ENCODE results near the gene GPX6.
"Not testable (repeated sequence)": the region's sequence is repeated elsewhere in the genome, so short reads cannot be mapped to it uniquely, and the experiment has no call there.

The GPX6 gene, protein sequence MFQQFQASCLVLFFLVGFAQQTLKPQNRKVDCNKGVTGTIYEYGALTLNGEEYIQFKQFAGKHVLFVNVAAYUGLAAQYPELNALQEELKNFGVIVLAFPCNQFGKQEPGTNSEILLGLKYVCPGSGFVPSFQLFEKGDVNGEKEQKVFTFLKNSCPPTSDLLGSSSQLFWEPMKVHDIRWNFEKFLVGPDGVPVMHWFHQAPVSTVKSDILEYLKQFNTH

DNA sequence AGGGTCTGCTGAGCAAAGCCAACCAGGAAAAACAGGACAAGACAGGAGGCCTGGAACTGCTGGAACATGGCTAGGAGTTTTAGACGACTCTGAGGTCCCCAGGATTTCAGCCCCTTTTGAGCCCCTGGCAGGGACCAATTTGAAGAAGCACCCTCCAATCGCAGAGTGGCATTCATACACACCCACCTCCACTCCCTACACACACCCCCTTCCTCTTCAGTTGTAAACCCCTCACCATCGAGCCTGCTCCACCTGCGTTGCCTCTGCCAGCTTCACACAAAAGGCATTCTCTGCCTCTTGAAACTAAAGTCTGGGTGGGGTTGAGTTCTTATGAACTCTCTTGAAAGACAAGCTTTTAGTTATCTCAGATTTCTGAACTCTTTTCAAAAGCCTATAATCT, at the start of gene GPX6:
Gene GPX6 (minus strand): TSS at position 118 of the 400 bp plus-strand sequence. CDS start 50 bp downstream, at position 68.
- 0 out of 2 replicates have a peak, but pooled peaks cover 3% of the 10 kb centered on the region for H3K27me3 ChIP-seq (ENCODE audit: control insufficient read depth, insufficient read depth, low read length)
- H3K9me3 ChIP-seq (ENCODE audit: control insufficient read depth, insufficient read depth, low read length), result no peaks in the 10 kb centered on the region
- H3K4me3 ChIP-seq (ENCODE audit: low read depth, low read length), result no peak within 1 kb of the TSS
- H3K36me3 ChIP-seq (ENCODE audit: control insufficient read depth, insufficient read depth, low read length), result no peaks in the 10 kb centered on the region
- no peaks in the 10 kb centered on the region; the same call in 1 of the 2 replicates for H3K4me1 ChIP-seq (ENCODE audit: control insufficient read depth, insufficient read depth, low read length)
- no peak within 1 kb of the TSS for H3K27ac ChIP-seq (ENCODE audit: low read depth, low read length)
- H3K9ac ChIP-seq (ENCODE audit: low read depth, low read length), result no peak within 1 kb of the TSS

DNA sequence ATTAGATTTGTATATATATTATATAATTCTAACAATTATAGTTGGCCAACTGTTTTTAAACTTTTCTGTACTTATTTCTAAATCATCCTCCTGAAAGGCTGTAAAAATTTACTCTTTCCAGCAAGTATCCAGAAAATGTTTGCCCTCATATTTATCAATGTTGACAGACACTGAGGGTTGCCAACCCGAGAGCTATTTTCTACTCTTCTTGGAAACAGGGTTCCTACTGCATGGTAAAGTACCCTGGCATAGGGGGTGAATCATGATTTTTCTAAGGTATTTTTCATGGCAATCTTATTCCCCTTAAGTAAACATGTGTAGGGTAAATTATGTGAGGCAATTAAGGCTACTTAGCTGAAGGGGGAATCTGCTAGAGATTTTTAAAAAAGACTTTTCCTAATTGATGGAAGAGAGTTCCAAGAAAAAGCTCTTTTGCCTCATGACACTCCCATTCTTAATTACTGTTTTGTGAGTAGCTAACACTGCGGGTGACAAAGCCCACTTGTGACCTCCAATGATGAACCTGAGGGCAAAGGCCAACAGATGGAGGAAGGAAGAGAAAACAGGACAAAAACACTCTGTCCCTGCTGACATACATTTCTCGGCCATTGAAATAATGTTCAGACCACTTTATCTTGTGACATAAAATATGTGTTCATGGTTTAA, 48.0 kb upstream of the GPX6 start:
- no peaks in the 10 kb centered on the region for H3K27me3 ChIP-seq (ENCODE audit: control insufficient read depth, insufficient read depth, low read length)
- no peaks in the 10 kb centered on the region for H3K4me1 ChIP-seq (ENCODE audit: control insufficient read depth, insufficient read depth, low read length)
- H3K27ac ChIP-seq (ENCODE audit: low read depth, low read length), result no peak overlapping the region
- H3K9ac ChIP-seq (ENCODE audit: low read depth, low read length), result no peak overlapping the region
- H3K9me3 ChIP-seq (ENCODE audit: control insufficient read depth, insufficient read depth, low read length), result no peaks in the 10 kb centered on the region
- no peak overlapping the region for H3K4me3 ChIP-seq (ENCODE audit: low read depth, low read length)
- H3K36me3 ChIP-seq (ENCODE audit: control insufficient read depth, insufficient read depth, low read length), result no peaks in the 10 kb centered on the region

DNA sequence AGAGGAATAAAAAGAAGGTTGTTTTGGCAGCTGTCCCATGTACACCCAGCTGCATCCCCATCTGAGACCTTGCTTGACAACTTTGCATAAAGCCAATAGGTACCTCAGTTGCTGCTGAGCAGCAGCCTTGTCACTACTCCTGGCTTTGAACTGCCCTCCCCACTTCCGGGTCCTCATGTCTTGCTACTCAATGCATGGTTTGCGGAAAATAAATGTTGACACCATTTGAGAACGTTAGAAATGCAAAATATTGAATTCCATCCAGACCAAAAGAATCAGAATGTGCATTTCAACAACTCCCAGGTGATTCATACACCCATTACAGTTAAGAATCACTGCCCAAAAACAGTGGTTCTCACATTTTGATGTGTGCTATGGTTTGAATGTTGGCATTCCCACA, 43.0 kb upstream of the GPX6 start:
- Histone ChIP-seq H3K4me3 (ENCODE audit: low read depth, low read length) (no peak overlapping the region), H3K9ac (ENCODE audit: low read depth, low read length) (no peak overlapping the region), H3K4me1 (ENCODE audit: control insufficient read depth, insufficient read depth, low read length) (peaks cover 2% of the 10 kb centered on the region; the same call in 1 of the 2 replicates), H3K27ac (ENCODE audit: low read depth, low read length) (no peak overlapping the region), H3K36me3 (ENCODE audit: control insufficient read depth, insufficient read depth, low read length) (no peaks in the 10 kb centered on the region), H3K9me3 (ENCODE audit: control insufficient read depth, insufficient read depth, low read length) (no peaks in the 10 kb centered on the region), H3K27me3 (ENCODE audit: control insufficient read depth, insufficient read depth, low read length) (peaks cover 17% of the 10 kb centered on the region)

DNA sequence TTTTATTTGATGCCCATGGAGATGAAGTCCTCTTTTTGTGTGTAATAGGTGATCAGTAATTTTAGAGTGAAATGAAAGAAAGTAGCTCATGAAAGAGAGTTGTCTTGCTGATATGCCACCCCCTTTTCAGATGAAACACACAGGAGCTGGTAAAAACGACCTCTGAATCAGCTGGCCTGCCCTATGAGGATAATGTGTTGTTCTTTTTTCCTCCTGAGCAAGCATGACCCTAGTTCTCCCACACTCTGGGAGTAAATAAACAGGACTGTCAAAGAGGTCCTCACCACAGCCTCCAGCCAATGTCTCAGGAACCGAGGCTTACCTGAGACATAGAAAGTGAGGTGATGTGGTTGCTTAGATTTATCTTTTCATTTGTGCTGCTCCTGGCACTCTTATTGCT, 39.5 kb upstream of the GPX6 start:
- peaks cover 35% of the 10 kb centered on the region for H3K27me3 ChIP-seq (ENCODE audit: control insufficient read depth, insufficient read depth, low read length)

DNA sequence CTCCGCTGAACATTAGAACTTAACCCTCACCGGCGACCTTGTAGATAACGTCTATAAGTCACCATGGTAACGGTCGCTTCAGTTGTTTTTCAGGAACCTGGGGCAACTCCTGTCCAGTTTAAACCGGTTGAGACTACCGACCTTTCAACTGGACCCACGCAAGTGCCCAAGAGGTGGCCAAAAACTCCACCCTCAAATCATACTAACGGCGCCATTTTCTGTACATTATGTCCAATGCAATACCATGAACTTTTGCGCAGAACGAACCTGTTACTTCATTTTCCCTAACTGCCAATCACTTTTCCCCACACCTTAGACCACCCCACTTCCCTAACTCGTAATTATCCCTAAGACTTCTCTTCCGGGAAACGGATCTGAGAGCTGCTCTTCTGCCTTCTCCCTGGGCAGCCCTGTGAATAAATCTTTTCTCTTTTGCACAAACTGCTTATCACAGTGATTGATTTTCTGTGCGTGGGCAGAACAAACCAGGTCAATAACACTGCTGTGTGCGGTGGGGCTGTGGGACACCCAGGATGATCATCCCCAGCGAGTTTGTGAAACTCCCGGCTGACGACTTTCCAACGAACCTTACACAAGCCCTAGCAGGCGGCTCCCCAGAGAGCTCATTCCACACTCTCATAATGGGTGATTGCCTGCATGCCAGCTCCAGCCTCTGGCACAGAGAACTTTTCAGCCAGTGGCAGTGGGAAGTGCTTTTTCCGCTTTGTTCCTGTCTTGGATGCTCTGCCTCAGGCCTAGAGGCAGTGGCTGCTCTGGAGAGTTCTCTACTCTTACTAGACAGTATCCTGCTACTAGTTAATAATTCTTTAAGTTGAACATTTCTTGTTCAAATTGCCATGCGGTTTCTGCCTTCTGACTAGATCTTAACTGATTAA, 38.6 kb upstream of the GPX6 start:
- no peaks in the 10 kb centered on the region for H3K36me3 ChIP-seq (ENCODE audit: control insufficient read depth, insufficient read depth, low read length)
- peaks cover 35% of the 10 kb centered on the region for H3K27me3 ChIP-seq (ENCODE audit: control insufficient read depth, insufficient read depth, low read length)
- peak overlapping the region; percentile 59 for H3K4me3 ChIP-seq (ENCODE audit: low read depth, low read length)
- peaks cover 4% of the 10 kb centered on the region; the same call in 1 of the 2 replicates for H3K4me1 ChIP-seq (ENCODE audit: control insufficient read depth, insufficient read depth, low read length)
- peak overlapping the region; percentile 33; the same call in 1 of the 2 replicates for H3K9ac ChIP-seq (ENCODE audit: low read depth, low read length)
- H3K9me3 ChIP-seq (ENCODE audit: control insufficient read depth, insufficient read depth, low read length), result no peaks in the 10 kb centered on the region
- no peak overlapping the region for H3K27ac ChIP-seq (ENCODE audit: low read depth, low read length)

More for the DNA sequence above, 39.5 kb upstream of the GPX6 start:
- H3K9me3 ChIP-seq (ENCODE audit: control insufficient read depth, insufficient read depth, low read length), result no peaks in the 10 kb centered on the region
- H3K4me3 ChIP-seq (ENCODE audit: low read depth, low read length), result no peak overlapping the region
- peaks cover 4% of the 10 kb centered on the region; the same call in 1 of the 2 replicates for H3K4me1 ChIP-seq (ENCODE audit: control insufficient read depth, insufficient read depth, low read length)
- H3K27ac ChIP-seq (ENCODE audit: low read depth, low read length), result no peak overlapping the region
- H3K9ac ChIP-seq (ENCODE audit: low read depth, low read length), result no peak overlapping the region
- no peaks in the 10 kb centered on the region for H3K36me3 ChIP-seq (ENCODE audit: control insufficient read depth, insufficient read depth, low read length)

DNA sequence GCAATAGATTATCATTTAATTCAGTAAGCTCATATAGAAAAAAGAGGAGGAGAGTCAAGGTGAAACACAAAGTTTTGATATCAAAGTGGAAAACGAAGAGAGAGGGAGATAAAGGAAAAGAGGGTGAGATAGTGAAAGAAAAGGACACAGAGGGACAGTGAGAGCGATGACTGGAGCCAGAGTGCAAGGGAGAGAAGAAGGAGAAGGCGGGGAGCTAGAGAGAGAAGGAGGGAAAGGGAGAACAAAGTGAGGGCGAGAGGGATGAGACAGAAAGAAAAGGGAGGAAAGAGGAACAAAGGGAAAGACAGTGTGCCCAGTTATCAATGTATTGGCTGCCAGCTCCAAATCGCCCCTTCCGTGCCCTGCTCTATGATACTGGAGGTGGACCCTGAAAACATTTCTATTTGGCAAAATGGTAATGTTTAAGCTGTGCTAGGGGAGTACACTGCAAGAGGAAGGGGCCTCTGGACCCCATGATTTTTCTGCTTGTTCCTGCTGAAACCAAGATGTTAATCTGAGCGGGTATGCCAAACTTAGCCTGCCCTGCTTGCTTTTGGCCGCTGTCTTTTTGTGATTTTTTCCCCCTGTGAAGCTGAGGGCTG, 37.9 kb upstream of the GPX6 start:
- Histone ChIP-seq H3K27ac (ENCODE audit: low read depth, low read length) (no peak overlapping the region), H3K4me1 (ENCODE audit: control insufficient read depth, insufficient read depth, low read length) (peaks cover 4% of the 10 kb centered on the region; the same call in 1 of the 2 replicates), H3K9me3 (ENCODE audit: control insufficient read depth, insufficient read depth, low read length) (no peaks in the 10 kb centered on the region), H3K36me3 (ENCODE audit: control insufficient read depth, insufficient read depth, low read length) (no peaks in the 10 kb centered on the region), H3K27me3 (ENCODE audit: control insufficient read depth, insufficient read depth, low read length) (peaks cover 35% of the 10 kb centered on the region), H3K9ac (ENCODE audit: low read depth, low read length) (peak overlapping the region; percentile 33), H3K4me3 (ENCODE audit: low read depth, low read length) (peak overlapping the region; percentile 59)

DNA sequence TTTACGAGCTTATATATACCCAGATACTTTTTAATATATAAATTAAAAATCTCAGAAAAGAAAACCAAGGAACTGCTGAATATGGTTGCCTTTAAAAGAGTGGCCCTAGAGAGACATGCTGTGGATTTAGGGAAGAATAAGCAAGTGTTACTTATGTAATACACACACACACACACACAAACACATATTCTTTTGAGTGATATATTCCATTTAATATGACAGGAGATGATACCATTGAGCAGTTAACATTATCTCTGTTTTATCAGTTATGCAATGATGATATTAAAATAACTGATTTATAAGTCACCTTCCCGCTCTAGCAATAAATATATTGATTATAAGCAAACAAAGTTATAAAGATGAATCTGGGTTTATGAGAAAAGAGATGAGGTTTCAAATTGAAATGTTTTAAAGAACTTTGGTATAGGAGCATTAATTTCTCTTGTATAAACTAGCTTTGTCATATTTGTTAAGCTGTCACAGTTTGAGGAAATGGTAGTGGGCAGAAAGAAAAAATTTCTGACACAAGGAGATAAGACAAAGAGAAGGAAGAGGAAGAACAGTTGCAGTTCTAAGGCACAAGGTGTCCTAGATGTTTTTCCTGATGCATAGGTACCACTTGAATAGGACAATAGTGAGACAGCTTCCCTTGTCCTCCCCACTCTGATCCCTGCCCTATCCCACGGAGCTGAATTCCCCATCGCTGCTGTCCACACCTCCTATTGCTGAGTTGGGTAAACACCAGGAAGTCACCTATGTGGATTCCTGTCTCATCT, 36.5 kb upstream of the GPX6 start:
- Histone ChIP-seq H3K4me1 (ENCODE audit: control insufficient read depth, insufficient read depth, low read length) (peaks cover 4% of the 10 kb centered on the region; the same call in 1 of the 2 replicates), H3K9ac (ENCODE audit: low read depth, low read length) (no peak overlapping the region), H3K27ac (ENCODE audit: low read depth, low read length) (no peak overlapping the region), H3K9me3 (ENCODE audit: control insufficient read depth, insufficient read depth, low read length) (no peaks in the 10 kb centered on the region), H3K27me3 (ENCODE audit: control insufficient read depth, insufficient read depth, low read length) (peaks cover 35% of the 10 kb centered on the region), H3K36me3 (ENCODE audit: control insufficient read depth, insufficient read depth, low read length) (no peaks in the 10 kb centered on the region), H3K4me3 (ENCODE audit: low read depth, low read length) (no peak overlapping the region)

DNA sequence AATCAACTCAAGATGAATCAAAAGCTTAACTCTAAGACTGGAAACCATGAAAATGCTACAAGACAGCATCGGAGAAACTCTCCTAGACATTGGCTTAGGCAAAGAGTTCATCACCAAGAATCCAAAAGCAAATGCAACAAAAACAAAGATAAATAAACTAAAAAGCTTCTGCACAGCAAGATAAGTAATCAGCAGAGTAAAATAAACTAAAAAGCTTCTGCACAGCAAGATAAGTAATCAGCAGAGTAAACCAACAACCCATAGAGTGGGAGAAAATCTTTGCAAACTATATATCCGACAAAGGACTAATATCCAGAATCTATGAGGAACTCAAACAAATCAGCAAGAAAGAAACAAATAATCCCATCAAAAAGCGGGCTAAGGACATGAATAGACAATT, 31.4 kb upstream of the GPX6 start:
- H3K4me1 ChIP-seq (ENCODE audit: control insufficient read depth, insufficient read depth, low read length); H3K9me3 ChIP-seq (ENCODE audit: control insufficient read depth, insufficient read depth, low read length); H3K27ac ChIP-seq (ENCODE audit: low read depth, low read length); H3K4me3 ChIP-seq (ENCODE audit: low read depth, low read length); H3K36me3 ChIP-seq (ENCODE audit: control insufficient read depth, insufficient read depth, low read length); H3K9ac ChIP-seq (ENCODE audit: low read depth, low read length); H3K27me3 ChIP-seq (ENCODE audit: control insufficient read depth, insufficient read depth, low read length): not testable (repeated sequence)

DNA sequence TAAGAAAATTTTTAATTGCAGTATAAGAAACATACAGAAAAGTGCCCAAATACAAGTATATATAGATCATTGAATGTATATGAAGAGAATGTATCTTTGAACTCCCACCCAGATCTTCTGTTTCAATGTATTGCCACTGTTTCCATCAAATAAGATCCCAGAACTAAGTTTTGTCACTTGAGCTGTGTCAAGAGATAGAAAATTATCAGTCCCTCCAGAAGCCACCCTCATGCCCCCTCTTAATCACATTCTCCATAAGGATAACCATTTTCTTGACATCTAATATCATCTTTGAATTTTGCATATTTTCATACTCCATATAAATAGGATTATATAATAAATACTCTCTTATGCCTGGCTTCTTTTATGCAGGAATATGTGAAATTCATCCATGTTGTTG, 30.4 kb upstream of the GPX6 start:
- Histone ChIP-seq H3K9ac (ENCODE audit: low read depth, low read length) (no peak overlapping the region), H3K4me1 (ENCODE audit: control insufficient read depth, insufficient read depth, low read length) (no peaks in the 10 kb centered on the region), H3K36me3 (ENCODE audit: control insufficient read depth, insufficient read depth, low read length) (no peaks in the 10 kb centered on the region), H3K27me3 (ENCODE audit: control insufficient read depth, insufficient read depth, low read length) (peaks cover under 1% of the 10 kb centered on the region; the same call in 1 of the 2 replicates), H3K4me3 (ENCODE audit: low read depth, low read length) (no peak overlapping the region), H3K9me3 (ENCODE audit: control insufficient read depth, insufficient read depth, low read length) (no peaks in the 10 kb centered on the region), H3K27ac (ENCODE audit: low read depth, low read length) (no peak overlapping the region)
